ENCODE results near the gene LILRA6.

Gene LILRA6

GRCh38 chr19:54193011-54193410 lies 49.6 kb downstream of the LILRA6 start:
- TF ChIP-seq CTCF (IDR thresholded peaks at IDR 0.05; ENCODE audit: low read depth, low read length): no peak

GRCh38 chr19:54191811-54192453 lies 50.7 kb downstream of the LILRA6 start:
- TF ChIP-seq CTCF (IDR thresholded peaks at IDR 0.05; ENCODE audit: low read depth, low read length): no peak
- no peak for DNase-seq (ENCODE audit: extremely low read depth, low read depth)

More at GRCh38 chr19:54193011-54193410, 49.6 kb downstream of the LILRA6 start:
- DNase-seq (ENCODE audit: extremely low read depth, low read depth): no peak

GRCh38 chr19:54191011-54191810 lies 51.4 kb downstream of the LILRA6 start, which contains the start of gene TSEN34:
TSS of gene TSEN34 (plus strand) at chr19:54191308. CDS start at chr19:54191365, 57 bp downstream.
- peak; percentile 42 for DNase-seq (ENCODE audit: extremely low read depth, low read depth)
- no peak for TF ChIP-seq CTCF (IDR thresholded peaks at IDR 0.05; ENCODE audit: low read depth, low read length)

GRCh38 chr19:54190503-54191010 lies 52.0 kb downstream of the LILRA6 start:
- TF ChIP-seq CTCF (IDR thresholded peaks at IDR 0.05; ENCODE audit: low read depth, low read length): no peak
- DNase-seq (ENCODE audit: extremely low read depth, low read depth): peak; percentile 99

GRCh38 chr19:54189735-54190502 lies 52.7 kb downstream of the LILRA6 start:
- TF ChIP-seq CTCF (IDR thresholded peaks at IDR 0.05; ENCODE audit: low read depth, low read length): no peak
- DNase-seq (ENCODE audit: extremely low read depth, low read depth): peak; percentile 100

GRCh38 chr19:54189145-54189734 lies 53.4 kb downstream of the LILRA6 start, which contains the start of gene MBOAT7:
TSS of gene MBOAT7 (minus strand) at chr19:54189580. CDS start at chr19:54188508, 1,072 bp downstream.
- no peak; the same call in none of the 2 replicates for TF ChIP-seq CTCF (IDR thresholded peaks at IDR 0.05; ENCODE audit: low read depth, low read length)
- no peak for DNase-seq (ENCODE audit: extremely low read depth, low read depth)
